ENCODE results near the gene VAT1L.

The VAT1L gene

DNA sequence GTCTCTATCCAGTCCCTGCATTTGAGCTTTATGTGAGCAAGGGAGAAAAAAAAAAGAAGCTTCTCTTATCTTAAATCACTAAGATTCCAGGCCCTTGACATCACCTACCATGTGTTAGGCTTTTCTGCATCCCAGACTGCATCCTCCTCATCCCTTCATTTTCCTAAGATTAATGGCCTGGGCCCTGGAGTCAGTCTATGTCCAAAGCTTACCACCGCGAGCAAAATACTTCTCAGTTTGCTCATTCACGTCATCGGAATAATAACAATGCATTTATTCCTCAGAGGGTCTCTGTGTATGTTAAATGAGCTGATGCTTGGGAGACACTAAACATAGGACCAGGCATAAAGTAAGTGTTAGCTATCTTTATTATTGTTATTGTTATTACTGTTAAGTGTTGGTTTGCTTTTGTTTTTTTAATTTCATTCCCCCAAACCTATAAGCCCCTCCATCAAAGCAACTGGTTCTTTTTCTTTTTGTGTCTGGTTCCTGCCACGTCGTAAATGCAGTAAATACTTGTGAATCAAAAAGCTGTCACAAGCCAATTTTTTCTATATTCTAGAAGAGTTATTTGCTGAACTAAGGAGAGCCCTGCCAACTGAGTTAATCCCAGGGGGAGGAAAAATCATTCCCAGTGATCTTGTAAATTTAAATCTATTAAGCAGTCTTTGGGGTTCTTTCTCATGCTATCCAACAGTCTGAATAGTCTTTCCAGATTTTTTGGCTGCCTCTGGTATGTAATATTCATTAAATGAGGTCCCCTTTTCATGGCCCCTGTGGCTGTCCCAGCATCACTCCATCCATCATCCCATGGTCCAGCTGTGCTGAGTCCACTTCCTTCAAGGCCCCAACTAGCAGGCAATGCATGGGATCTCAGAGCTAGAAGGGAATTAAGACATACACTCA is 46.5 kb downstream of the VAT1L start:
- no peak for DNase-seq (ENCODE audit: low spot score)

DNA sequence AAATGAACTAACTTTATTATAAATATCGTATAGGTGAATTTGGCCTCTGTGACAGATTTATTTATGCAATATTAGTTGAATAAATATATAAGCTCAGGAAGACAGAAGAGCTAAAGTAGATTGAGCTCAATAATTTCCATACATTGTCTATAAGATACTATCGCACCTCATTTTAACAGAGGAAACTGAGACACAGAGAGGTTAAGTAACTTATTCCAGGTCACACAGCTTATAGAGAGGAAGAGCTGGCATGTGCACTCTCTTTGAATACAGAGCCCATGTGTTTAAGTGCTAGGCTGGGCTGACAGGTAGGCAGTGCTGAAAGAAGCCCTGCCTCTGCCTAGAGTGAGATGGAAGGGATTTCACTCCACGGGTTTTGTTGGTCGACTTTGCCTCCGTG is 48.4 kb downstream of the VAT1L start:
- DNase-seq (ENCODE audit: low spot score): no peak

DNA sequence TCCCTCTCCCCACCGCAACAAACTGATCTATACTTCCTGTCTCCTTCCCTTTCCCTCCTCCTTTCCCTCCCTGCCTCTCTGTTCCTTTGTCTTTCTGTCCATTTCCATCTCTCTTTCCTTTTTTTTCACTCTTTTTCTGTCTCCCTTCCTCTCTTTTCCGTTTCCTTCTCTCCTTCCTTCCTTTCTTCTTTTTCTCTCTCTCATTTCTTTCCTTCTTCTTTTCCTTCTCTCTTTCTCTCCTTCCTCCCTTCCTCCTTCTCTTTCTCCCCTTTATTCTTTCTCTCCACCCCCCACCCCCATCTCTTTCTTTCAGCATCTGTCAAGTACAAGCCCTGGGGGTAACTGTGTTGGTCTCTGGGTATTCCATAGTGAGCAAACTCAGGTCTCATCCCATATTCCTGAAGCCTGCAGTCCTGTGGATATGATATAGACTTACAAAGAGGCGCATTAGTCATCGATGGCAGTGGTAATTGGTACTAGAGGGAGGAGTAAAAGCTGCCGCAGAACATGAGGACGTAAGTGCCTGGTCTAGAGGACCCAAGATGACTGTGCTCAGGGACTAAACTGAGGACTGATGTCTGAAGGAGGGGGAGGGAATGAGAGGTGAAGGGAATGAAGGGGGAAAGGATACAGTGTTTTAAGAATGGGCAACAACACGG is 50.4 kb downstream of the VAT1L start:
- no peak for DNase-seq (ENCODE audit: low spot score)

DNA sequence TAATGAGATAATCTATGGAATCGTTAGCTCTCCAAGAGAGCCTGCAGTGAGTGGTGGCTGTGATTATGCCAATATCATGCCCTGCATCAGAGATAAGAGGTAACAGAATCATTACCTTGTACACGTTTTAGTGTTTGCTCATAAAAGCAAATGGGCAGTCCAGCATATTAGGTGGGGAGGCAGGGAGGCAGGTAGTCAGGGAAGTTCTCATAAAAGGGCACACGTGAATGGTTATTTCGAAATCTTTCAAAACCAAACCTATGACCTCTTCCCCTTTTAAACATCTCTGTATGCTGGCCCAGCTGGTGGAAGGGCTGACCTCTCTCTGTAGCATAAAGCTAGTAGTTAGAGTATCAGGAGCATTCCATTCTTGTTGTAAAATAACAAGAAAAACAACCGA is 51.7 kb downstream of the VAT1L start:
- no peak for DNase-seq (ENCODE audit: low spot score)

DNA sequence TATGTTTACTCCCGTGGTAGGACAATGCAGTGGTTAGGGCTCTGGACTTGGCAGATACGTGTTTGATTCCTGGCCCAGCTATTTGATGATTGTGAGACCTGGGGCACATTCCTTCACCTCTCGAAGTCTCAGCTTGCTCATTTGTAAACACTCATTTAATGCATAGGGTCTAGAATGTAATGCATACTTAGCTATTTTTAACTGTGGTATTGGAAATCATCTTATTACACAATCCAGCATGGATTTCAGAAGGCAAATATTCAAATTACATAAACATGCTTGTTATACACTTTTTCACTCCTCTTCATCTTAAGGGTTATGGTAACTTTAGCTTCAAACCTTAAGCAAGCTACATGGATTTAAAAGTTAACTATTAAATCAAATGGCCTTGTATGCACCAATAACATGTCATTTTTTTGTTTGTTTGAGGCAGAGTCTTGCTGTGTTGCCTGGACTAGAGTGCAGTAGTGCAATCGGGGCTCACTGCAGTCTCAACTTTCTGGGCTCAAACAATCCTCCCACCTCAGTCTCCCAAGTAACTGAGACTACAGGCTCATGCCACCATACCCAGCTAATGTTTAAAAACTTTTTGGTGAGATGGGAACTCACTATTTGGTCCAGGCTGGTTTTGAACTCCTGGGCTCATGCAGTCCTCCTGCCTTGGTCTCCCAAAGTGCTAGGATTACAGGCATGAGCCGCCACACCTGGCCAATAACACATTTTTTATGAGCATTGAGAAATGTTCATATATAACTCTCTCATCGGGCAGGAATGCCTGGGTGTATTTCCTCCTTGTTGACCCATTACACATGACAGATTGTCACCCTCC is 52.5 kb downstream of the VAT1L start:
- DNase-seq (ENCODE audit: low spot score): no peak

DNA sequence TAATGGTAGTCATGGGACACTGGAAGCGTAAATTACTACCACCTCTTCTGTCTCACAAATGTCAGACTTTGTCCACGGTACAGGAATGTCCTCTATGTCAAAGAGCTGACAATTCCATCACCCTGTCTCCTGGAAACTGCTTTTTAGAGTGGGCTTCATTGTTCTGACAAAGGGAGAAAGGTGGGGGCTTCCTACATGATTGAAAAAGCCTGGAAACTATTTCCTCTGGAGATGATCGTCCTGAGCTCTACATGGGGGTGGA is 53.1 kb downstream of the VAT1L start:
- no peak for DNase-seq (ENCODE audit: low spot score)

DNA sequence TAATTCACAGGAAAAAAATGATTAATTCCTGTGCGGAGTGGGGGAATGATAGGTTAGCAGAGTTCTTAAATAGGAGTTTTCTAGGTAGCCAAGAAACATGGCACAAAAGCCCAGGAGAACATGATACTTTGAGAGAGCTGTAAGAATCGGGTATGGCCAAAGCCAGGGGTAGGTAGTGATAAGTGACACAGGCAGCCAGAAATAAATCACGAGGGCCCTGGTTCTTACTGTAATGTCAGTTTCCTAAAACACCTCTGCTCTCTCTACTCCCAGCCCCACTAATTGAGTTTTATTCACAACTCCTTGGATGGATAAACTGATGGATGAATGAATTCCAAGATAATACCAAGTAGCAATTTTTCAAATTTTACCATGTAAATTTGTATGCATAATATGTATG is 54.1 kb downstream of the VAT1L start:
- DNase-seq (ENCODE audit: low spot score): no peak

DNA sequence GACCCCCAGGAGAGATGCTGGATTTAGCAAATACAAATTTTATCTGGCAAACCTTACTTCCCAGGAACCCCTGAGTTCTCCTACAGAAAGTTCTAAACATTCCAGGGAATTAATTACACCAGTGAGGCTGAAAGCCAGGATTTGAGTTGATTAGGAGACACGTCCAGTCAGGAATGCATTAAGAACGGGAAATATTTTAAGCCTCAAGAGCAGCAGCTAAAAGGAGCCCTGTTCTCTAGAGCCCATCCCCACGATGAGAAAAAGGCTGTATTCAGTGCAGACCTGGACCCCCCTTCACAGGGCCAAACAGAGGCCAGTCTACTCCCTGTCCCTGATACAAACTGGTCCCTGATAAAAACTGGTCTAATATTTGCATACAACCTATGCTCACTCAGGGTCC is 55.0 kb downstream of the VAT1L start:
- no peak for DNase-seq (ENCODE audit: low spot score)

DNA sequence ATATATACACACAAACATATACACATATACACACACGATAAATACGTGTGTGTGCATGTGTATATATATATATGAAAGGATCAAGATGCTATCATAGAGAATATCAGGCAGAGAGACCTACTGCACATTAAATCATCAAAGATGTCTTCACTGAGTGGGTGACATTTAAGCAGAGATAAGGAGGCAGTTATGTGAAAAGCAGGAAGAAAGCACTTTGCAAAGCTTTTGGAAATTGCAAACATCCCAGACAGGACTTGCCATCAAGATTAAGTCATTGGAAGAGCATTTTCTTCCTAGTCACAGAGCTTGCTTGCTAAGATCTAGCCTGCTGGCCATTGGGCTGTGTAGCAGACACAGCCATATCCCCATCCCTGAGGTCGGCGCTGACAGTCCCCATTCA is 56.4 kb downstream of the VAT1L start:
- no peak for DNase-seq (ENCODE audit: low spot score)

DNA sequence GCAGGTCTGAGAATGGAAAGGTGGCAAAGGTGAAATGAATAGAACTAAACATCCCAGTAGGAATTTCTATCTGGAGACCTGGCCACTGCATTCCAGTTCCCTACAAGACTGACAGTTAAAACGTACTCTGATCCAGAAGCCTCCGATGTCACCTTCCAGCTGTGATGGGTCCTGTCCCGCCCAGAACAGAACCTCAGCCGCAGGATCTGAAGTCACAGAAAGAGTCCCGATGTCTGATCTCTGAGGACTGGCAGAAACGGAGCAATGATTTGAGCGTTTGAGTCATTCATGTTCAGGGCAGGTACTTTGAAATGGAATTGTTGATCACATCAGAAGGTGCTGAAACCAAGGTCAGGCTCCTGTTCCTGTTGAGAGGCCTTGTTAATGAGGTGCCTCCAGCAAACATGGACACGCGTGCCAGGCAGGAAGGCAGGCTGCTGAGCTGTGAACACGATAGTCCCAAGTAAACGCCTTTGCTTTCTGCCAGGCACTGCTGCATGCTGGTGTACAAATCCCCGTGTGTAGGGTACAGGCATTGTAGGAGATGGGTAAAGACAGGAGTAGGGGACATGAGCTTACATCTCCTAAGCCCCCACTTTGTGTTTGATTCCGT is 61.4 kb downstream of the VAT1L start:
- no peak for DNase-seq (ENCODE audit: low spot score)

DNA sequence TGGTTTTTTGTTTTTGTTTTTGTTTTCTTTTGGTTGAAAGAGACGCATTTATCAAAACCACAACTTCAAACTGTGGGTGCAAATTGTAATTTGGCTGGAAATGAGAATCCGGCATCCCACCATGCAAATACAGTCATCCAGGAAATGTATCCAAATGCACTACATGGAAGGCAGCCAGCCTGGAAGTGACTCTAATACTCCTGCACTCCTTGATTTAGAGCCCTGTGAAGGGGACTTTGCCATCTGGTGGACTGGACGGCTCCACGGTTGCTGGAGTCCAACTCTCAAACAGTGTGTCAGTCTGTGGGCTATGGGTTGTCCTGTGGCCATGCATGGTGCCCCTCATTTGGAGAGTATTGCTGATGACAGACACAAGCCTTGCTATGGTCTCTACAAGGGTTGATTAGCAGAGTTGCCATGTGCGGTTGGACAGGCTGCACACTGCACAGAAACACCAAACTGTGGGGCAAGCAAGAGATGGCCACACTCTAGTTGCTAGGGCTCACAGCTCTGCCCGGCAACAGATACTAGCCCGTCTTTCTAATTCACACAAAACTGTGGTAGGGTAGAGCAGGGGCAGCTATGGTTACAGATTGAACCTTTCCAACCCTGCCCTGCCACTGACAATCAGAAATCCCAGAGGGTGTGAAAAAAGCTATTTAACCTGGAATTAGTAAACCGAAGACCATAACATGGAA is 62.4 kb downstream of the VAT1L start:
- no peak for DNase-seq (ENCODE audit: low spot score)

DNA sequence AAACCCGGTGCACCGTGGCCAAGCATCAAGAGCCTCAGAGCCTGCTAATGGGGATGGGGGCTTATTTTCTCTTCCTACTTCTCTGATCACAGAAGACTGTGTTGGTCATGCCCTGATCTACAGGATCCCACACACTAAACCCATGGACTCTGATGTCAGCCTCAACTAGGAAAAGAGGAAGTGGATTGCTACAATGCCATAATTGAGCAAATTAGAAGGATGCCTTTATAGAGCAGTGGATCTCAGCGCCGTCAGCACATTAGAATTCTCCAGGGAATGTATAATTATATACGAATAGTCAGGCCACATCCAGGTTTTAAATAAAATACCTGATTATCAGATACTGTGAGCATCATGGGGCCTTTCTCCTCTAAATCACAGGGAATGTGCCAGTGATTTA is 64.8 kb downstream of the VAT1L start:
- DNase-seq (ENCODE audit: low spot score): no peak

DNA sequence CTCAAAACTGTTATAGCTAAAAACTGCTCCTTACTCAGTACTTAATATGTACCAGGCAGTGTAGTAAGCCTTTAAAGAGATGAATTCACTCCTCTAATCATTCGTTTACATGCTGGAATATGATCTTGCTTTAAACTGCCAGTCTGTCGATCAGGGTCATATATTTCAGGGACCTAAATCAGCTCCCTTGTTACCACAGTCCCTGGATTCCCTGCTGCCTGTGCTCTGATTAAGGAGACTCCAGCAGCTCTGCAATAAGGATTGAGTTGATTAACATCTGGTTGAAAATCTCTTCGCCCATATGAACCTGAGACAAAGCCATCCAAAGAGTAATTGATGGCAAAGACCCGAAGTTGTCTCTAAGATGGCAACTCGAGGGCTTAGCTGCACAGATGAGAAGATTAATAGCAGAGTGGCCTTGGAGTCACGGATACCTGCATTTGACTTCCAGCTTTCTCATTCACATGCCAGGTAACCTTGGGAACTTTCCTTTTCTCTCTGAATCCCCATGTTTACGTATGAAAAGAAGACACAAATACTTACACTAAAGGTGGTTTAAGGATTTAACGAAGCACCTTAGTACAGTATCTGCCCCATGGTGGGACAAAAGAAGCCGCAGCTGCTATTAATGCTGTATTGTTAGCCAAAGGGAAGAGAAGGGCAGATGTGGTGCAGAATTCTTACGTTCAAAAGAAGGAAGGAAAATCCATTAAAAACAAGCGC is 68.2 kb downstream of the VAT1L start:
- DNase-seq (ENCODE audit: low spot score): no peak

DNA sequence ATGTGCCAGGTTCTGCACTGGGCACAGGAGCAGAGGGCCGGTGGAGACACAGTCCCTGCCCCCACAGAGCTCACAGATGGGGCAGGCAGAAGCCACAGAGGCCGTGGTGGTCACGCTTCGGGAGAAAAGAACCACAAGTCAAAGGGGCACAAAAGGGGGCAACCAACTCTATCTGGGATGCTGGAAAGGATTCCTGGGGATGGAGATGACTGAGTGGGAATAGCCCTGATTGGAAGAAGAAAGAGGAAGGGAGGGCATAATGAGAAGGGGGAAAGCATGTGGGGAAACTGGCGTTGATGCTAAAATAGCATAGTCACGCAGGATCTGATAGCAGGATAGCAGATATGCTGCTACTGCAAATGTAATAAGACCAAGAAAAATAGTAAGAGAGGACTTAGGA is 69.7 kb downstream of the VAT1L start:
- no peak for DNase-seq (ENCODE audit: low spot score)

DNA sequence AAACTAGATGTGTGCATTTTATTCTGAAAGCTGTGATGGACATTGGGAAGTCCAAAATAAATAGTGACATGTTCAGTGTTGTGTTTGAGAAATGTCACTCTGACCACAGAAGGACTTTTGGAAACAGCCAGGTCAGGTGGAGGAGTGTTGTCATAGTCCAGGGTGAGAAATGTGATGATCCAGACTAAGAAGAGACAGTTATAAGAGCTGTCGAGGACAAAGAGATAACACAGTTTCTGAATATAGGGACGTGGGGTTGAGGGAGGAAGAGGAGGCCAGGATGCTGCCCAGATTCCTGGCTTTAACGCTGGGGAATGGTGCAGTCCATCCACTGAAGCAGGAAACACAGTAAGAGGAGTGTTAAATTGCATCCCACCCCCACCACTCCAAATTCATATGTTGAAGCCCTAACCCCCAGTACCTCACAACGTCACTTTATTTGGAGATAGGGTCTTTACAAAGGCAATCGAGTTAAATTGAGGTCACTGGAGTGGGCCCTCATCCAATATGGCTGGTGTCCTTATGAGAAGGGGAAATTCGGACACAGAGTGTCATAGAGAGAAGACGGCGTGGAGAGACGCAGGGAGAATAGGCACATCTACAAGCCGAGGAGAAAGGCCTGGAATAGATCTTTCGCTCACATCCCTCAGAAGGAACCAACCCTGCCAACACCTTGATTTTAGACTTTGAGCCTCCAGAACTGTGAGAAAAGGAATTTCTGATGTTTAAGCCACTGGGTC is 71.3 kb downstream of the VAT1L start:
- no peak for DNase-seq (ENCODE audit: low spot score)

DNA sequence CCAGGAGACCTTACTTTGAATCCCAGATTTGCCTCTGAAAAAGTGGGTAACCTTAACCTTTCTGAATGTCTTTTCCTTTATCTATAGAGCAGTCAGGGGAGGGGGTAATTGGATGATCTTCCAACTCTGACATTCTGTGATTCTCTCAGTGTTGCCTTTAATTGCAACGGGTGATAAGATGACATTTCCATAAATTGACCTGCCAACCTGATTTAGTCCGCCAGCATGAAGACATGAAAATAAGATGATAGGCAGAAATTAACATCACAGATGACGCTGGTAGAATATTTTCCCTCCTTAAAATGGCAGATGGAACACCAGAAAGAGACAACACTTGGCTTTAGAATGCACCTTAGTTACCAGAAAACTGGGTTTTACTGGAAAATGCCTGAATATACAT is 72.6 kb downstream of the VAT1L start:
- no peak for DNase-seq (ENCODE audit: low spot score)

DNA sequence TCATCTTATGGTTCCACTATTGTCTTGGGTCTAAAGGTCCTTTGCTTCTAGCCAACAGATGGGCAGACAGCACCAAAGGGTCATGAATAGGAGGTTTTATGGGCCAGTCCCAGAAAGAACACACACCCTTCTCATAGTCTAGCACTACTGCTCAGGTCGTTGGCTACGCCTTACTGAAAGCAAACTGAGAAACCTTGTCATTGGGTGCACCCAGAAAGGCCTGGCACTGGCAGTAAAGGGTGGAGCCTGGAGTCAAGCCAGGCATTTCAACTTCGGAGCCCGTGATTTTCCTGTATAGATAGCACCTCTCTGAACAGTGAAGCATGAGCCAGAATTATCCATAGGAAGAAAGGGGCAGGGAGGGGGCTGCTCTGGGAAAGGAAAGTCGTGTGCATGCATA is 74.9 kb downstream of the VAT1L start:
- no peak for DNase-seq (ENCODE audit: low spot score)

DNA sequence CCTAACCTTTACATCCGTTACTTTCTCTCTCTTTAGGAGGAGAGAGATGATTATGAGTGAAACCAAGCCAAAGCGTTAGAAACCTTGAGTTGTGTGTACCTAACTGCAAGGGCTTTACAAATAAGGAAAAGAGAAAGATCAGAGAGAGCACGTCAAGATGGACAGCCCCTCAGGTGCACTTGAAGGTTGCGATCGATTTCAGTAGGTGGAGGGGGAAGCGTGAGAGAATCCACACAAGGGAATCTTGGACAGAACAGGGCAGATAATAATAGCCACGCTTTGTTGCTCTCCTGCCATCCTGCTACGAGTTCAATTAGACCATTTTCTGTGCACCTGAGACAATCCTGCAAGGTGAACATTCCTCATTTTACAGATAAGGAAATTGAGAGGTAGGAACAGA is 78.4 kb downstream of the VAT1L start:
- DNase-seq (ENCODE audit: low spot score): no peak

DNA sequence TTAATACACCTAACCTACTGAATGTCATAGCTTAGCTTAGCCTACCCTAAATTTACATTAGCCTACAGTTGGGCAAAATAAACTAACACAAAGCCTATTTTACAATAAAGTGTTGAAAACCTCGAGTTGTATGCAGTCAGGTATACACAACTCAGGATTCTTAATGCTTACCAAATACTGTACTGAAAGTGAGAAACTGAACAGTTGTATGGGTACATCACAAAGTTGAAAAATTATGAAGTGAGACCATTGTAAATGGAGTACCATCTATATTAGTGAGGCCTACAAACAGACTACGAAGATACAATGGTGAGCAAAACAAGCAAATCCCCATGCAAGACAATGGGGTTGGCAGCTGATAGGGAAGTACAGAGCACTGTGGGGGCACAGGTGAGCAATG is 79.7 kb downstream of the VAT1L start:
- DNase-seq (ENCODE audit: low spot score): no peak

DNA sequence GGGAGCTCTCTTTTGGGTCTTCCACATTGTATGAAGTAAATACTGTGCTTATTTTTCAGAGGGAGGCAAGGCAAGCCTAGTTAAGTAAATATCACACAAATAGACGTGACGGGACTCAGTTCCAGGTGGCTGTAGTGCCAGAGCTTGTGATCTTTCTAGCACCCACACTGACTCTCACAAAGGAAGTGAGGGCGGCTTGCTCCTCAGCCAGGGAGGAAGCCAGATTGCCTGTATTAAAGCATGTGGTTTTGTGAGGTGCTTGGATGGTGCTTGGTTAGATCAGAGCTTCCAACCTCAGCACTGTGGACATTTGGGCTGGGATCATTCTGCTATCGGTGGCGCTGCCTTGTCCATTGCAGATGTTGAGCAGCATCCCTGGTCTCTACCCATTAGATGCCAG is 80.1 kb downstream of the VAT1L start:
- DNase-seq (ENCODE audit: low spot score): no peak

Measured in CD4-positive, alpha-beta T cell treated with Interleukin-2 at 100 ng/mL for 4 hours (primary cell).